ENCODE measurements around the gene PHGDH. TPM values are rescaled to one million over a fixed set of nuclear protein-coding genes. Genes with fewer than 3 reads are reported as not detected.

The PHGDH gene
- total RNA-seq, 1 experiment from 2014 or later: 499 TPM

- intact Hi-C loops (cut with micrococcal nuclease; ENCODE audit: unreplicated experiment): no loop called here
- TF ChIP-seq EZH2 (IDR thresholded peaks at IDR 0.05; ENCODE audit: borderline replicate concordance, low read depth, low read length, poor library complexity, severe bottlenecking) (no peak), CTCF (conservative IDR thresholded peaks at IDR 0.05; ENCODE audit: low read depth, low read length) (no peak; the same call in 1 of the 2 replicates)
- ChIA-PET POLR2A (ENCODE audit: low non-redundant PET) (no interaction called here), CTCF (no interaction called here)
- H3K9me3 ChIP-seq (ENCODE audit: low read depth, low read length, poor library complexity, severe bottlenecking): no peaks in the 10 kb centered on the region
- H3K4me1 ChIP-seq (ENCODE audit: insufficient read depth, low read length, poor library complexity, severe bottlenecking): no peaks in the 10 kb centered on the region
- BruUV-seq (replicated peaks): no TSS peak
- DNase-seq (ENCODE audit: low spot score): no peak
- no peak overlapping the region for H3K4me3 ChIP-seq (ENCODE audit: low read depth, low read length, poor library complexity, severe bottlenecking)
- no peaks in the 10 kb centered on the region for H3K27me3 ChIP-seq (replicated peaks; ENCODE audit: insufficient read depth, low read depth, low read length, poor library complexity)
- H3K27ac ChIP-seq (ENCODE audit: low read depth, low read length, poor library complexity, severe bottlenecking): no peak overlapping the region
- H3K36me3 ChIP-seq (ENCODE audit: insufficient read depth, low read length, poor library complexity, severe bottlenecking): no peaks in the 10 kb centered on the region
These were observed 69.9 kb downstream of the PHGDH start for GRCh38 chr1:119781434-119782210.

GRCh38 chr1:119782631-119783325, 71.0 kb downstream of the PHGDH start:
- Histone ChIP-seq H3K27ac (ENCODE audit: low read depth, low read length, poor library complexity, severe bottlenecking) (no peak overlapping the region), H3K4me1 (ENCODE audit: insufficient read depth, low read length, poor library complexity, severe bottlenecking) (no peaks in the 10 kb centered on the region), H3K36me3 (ENCODE audit: insufficient read depth, low read length, poor library complexity, severe bottlenecking) (no peaks in the 10 kb centered on the region), H3K9me3 (ENCODE audit: low read depth, low read length, poor library complexity, severe bottlenecking) (no peaks in the 10 kb centered on the region), H3K27me3 (replicated peaks; ENCODE audit: insufficient read depth, low read depth, low read length, poor library complexity) (no peaks in the 10 kb centered on the region), H3K4me3 (ENCODE audit: low read depth, low read length, poor library complexity, severe bottlenecking) (no peak overlapping the region)
- intact Hi-C loops (cut with micrococcal nuclease; ENCODE audit: unreplicated experiment): no loop called here
- ChIA-PET POLR2A (ENCODE audit: low non-redundant PET) (no interaction called here), CTCF (no interaction called here)
- no peak for TF ChIP-seq EZH2 (IDR thresholded peaks at IDR 0.05; ENCODE audit: borderline replicate concordance, low read depth, low read length, poor library complexity, severe bottlenecking)
- no peak for TF ChIP-seq CTCF (conservative IDR thresholded peaks at IDR 0.05; ENCODE audit: low read depth, low read length)
- BruUV-seq (replicated peaks): no TSS peak
- DNase-seq (ENCODE audit: low spot score): no peak

GRCh38 chr1:119783354-119784185, 71.8 kb downstream of the PHGDH start:
- TF ChIP-seq CTCF (conservative IDR thresholded peaks at IDR 0.05; ENCODE audit: low read depth, low read length) (no peak), EZH2 (IDR thresholded peaks at IDR 0.05; ENCODE audit: borderline replicate concordance, low read depth, low read length, poor library complexity, severe bottlenecking) (no peak)
- intact Hi-C loops (cut with micrococcal nuclease; ENCODE audit: unreplicated experiment): no loop called here
- Histone ChIP-seq H3K27me3 (replicated peaks; ENCODE audit: insufficient read depth, low read depth, low read length, poor library complexity) (no peaks in the 10 kb centered on the region), H3K4me3 (ENCODE audit: low read depth, low read length, poor library complexity, severe bottlenecking) (no peak overlapping the region), H3K4me1 (ENCODE audit: insufficient read depth, low read length, poor library complexity, severe bottlenecking) (no peaks in the 10 kb centered on the region), H3K36me3 (ENCODE audit: insufficient read depth, low read length, poor library complexity, severe bottlenecking) (no peaks in the 10 kb centered on the region), H3K27ac (ENCODE audit: low read depth, low read length, poor library complexity, severe bottlenecking) (no peak overlapping the region), H3K9me3 (ENCODE audit: low read depth, low read length, poor library complexity, severe bottlenecking) (no peaks in the 10 kb centered on the region)
- ChIA-PET POLR2A (ENCODE audit: low non-redundant PET) (no interaction called here), CTCF (no interaction called here)
- no TSS peak for BruUV-seq (replicated peaks)
- DNase-seq (ENCODE audit: low spot score): no peak

All from A673 (cell line).